ENCODE results near the gene IFT43. TPM values are rescaled to one million over a fixed set of nuclear protein-coding genes. Genes with fewer than 3 reads are reported as not detected.

The IFT43 gene
- polyA plus RNA-seq, 12 donors: 19.6 to 27.0 (median 22.3) TPM; not detected in 2

DNA sequence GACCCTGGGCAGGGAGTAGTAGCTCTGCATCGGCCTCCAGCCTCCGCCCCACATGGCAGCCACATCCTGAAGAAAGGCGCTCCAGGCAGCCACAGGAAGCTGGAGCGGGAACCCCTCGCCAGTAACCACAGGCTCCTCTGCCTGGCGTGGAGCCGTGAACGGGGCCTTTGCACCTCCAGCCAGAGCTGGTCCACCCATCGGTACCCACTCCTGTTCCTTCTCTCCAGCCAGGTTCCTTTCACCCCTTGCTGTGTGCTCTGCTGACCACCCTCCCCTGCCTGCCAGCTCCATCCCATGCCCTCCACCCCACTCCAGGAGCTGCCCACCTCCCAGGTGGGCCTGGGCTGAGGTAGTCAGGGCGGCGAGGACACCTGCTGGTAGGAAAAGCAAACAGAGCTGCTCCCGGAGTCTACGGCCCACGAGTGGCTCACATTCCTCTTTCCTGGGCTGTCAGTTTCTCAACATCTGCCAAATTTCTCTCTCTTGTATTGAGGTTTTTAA is 6.4 kb upstream of the IFT43 start:
- no peak for DNase-seq

DNA sequence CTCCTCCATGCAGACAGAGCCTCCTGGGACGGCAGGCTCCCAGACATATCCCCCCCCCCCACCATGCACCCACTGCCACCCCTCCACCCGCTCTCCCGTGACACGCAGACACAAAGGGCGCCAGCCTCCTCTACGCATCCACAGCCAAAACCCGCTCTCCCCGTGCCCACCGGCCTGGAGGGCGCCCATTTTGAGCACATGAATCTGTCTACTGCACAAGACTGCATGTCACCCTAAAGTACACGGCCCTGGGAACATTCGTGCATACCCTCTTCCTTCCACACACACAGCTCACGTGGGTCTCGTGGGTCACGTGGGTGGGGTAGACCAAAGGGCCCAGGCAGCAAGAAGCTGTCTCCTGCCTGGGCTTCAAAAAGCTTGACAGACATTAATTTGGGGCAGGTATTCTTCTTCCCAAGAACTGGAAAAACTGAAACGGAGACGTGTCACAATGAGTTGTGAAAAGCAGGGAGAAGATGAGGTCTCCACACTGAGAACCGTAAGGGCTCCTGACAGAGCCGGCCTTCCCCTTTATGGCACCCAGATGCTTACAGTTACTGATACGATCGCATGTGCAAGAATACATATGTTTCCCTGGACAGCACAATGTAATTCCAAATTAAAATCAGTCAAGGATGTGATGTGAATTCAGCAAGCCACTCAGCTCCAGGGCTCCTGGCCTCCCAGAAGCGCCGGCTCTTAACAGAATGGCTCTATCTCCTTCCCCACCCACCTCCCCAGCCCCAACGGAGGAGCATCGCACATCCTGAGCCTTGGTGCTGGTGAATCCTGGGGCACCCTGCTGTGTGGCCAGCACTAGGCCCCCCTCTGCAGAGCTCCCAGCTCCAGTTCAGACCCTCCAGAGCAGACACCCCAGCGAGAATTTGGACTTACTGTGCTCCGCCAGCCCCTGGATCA is 5.7 kb upstream of the IFT43 start:
- DNase-seq: no peak

DNA sequence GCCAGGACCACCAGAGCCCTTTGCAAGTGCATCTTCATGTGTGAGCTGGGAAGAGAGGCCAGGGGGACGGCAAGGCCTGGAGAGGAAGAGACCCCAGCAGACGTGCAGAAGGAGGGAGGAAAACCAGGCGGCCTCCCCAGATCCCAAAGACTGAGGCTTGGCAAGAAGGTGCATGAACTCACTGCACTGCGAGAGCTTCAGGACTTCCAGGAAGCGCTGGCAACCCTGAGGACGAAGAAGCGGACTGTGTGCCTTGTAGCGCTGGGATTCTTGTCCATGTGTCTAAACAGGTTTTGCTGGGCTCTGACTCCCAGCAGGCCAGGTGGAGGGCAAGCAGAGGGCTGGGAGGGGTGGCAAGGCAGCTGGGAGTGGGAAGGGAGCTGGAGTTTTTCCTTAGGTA is 4.7 kb upstream of the IFT43 start:
- DNase-seq: no peak

DNA sequence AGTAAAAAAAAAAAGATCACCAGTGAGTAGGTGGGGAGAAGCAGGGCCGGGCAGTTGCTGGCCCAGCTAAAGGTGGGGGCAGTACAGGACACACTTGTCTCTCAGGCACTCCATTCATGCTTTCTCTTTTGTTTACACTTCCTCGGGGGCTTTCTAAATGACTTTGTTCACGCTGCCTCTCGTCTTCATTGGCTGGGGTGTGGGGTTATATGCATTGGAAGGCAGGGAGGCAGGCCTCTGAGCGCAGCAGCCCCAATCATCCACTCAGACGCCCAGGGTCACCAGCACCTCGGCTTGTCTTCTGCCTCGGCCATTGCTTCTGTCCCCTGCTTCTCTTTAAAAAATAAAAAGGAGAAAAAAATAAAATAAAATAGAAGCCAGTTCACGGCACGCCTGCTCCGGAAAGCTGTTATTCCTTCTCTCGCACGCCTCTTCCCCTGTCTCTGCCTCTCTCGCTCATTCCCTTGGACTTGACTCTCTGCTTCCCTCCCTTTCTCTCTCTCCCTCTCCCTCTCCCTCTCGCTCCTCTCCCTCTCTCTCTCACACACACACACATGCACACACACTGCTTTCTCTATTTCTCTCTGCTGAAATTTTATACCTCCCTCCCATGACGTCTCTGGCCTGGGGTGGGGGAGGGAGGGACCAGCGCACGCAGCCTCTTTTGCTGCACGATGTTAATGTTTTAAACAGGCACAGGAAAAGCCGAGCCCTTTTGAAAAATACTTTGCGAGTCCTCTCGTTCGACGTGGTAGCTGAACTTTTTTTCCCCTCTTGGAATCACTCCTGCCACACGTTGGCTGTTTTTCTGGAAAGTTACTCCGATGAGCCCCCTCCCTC is 3.9 kb upstream of the IFT43 start, which contains the start of gene TGFB3:
TGFB3 (minus strand) TSS at position 570 of the 840 bp plus-strand sequence. CDS start 1,102 bp downstream, outside the sequence.
- peak; percentile 96 for DNase-seq

DNA sequence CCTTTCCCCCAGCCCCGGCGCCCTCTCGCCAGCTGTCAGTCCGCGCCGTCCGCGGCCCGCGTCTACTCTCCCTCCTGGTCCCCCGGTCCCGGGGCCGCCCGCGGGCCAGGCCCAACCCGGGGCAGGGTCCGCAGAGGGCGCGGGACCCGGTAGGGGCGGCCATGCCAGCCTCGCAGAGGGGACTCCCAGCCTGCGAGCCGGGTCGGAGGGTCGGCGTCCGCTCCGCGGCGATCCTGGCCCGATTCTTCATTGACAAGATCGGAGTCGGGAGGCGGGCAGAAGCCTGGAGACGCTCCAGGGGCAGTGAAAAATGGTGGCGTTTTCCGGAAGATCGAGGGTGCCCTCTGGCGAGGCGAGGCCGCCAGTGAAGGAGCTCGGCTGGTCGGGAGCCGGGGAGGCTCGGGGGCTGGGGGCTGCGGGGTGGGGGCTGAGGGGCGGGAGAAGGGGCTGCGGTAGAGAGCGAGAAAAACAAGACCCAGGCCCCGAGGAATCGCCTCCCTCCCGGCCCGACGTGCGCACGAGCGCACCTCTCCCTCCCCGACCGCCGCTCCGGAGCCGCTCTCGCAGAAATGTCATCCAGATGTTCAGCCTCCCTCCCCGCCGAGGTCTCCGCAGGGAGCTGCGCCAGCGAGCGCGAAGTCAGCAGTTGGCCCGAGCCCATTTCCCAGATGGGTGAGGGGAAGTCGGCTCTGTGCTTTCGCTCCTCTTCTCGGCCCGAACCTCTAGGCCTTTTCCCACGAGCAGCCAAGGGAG is 3.1 kb upstream of the IFT43 start:
- DNase-seq: peak; percentile 91

DNA sequence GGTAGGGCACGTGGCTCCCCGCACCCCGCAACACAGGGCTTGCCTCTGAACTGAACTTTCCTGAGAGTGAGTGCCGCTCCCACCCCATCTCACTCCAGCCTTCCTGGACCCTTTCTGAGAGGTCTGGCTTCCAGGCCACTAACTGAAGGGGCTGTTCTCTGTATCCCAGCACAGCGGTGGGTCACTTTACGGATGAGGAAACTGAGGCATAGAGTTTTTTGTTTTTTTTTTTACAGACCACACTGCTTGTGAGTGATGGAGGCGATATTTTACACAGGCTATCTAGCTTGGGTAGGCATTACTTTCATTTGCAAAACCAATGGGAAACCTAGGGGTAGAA is 2.6 kb upstream of the IFT43 start:
- DNase-seq: no peak

DNA sequence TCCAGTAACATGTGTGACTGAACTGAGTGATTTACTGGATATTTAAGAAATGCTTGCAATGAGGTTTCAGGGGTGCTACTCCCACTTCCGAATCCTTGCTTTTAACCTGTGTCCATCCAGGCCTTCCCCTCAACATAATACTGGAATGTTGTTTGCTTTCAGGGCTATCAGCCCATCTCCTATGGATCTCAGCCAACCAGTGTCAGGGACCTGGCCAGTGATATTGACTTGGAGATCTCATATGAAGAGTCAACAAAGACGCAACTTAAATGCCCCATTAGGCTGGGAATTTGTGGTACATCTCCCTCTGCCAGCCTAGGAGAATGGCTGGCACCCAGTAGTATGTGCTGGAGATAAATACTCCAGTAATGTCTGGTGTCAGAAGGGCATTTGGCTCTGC is 889 bp upstream of the IFT43 start:
- DNase-seq: no peak

DNA sequence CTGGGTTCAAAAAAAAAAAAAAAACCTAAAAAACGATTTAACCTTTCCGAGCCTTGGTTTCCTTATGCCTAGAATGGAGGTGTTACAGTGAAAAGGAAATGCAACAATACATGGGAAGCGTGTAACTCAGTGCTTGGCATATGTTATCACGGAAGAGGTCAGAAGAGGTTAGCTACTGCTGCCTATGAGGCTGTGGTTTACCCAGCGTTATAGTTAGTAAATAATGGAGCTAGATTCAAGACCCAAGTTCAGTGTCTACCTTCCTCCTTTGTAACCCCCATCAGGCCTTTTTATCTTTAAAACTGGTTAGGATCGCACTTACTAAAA is 839 bp downstream of the IFT43 start:
- DNase-seq: no peak

DNA sequence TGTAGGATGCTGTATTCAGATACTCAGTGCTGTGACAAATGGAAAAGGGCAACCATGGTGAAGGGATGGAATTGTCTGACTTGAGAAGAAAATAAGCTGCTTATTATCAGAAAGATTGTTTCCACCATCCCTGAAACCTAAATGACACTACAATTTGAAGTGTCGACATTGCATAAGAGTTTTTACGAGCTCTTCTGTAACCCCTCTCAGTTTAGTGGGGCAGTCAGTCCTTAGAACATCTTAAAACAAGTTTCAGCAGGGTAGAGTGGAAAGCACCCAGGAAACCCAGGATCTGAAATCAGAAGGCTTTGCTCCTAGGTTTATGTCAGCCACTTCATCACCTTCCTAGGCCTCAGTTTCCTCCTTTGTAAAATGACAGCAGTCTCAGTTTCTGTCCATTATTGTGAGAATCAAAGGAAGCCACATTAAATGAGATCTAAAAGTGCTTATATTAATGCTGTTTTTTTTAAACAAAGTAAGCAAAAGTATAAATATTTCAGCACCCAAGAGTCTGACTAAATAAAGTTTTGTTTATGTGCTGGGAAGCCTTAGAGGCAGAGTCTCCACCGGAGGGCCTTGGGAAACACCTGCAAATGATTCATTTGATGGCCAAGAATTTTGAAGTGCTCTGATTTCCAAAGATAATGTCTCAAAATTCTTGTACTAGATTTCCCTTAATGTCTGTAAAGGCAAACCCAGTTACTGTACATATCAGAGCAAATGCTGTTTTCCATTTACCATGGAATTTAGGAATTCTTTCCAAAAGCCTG is 1.8 kb downstream of the IFT43 start:
- DNase-seq: no peak

DNA sequence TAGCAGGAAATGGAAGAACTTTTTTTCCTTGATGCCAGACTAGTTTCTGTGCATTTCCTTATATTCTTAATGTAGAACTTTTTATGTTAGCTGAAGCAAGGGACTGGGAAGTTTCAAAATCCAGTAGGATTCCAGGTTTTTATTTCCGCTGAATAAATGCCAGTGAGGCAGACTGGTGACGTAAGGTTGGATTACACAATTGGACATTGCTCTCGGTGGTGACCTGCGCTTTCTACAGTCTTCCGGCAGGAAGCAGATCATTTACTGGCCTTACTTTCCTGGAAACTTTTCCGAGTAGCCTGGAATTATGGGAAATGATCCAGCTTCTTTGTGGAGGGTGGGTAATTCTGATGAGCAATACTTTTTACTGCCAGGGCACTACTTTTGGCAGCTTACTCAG is 3.6 kb downstream of the IFT43 start:
- no peak for DNase-seq

DNA sequence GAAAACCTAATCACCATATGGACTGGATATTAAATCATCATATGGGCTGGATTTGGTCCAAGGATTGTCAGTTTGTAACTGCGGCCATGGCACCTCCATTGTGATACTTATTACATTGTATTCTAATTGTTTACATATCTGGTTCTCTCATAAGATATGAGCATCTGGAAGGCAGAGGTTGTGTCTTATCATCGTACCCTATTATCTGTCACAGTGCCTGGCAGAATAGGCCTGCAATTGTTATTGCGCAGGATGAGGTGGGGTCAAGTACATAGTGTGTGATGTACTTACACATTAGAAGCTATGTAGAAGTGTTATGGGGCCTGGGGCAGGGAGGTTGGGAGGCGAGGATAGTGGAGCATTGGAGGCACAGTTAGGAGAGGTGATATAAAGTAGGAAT is 4.7 kb downstream of the IFT43 start:
- no peak for DNase-seq

DNA sequence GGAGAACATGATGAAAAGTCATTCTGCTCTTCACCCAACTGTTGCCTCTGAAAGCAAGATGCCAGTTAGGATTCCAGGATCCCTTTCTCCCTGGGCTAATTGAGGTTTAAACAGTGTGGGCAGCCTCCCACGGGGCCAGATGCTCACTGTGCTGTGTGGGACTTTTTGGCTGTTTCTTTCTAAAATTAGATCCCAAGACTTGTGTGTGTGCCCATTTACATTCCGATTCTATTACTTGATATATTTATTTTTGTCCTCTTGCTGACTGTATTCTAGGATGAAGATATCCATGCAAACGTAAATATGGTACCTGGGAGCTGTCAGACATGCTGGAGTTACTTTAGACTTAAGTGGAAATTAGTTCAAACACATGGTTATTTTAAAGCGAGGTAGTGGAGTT is 6.2 kb downstream of the IFT43 start:
- DNase-seq: no peak

DNA sequence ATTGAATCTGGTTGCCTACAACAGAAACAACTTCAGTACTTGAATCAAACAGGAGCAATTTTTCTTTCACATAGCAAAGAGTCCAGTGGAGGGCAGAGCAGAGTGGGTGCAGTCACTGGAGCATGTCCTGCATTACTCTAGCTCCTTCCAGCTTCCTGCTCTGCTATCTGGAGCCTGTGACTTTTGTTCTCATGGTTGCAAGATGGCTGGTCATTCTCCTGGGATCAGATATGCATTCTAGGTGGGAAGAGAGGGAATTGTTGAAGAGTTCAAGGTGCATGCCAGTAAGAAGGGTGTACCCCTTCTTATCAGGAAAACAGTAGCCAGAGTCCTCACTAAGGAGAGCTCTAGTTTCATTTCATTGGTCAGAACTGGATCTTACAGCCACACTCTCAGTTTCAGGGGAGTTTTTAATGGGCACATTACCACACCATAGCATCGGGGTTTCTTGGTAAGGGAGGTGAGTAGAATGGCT is 8.0 kb downstream of the IFT43 start:
- DNase-seq: no peak

DNA sequence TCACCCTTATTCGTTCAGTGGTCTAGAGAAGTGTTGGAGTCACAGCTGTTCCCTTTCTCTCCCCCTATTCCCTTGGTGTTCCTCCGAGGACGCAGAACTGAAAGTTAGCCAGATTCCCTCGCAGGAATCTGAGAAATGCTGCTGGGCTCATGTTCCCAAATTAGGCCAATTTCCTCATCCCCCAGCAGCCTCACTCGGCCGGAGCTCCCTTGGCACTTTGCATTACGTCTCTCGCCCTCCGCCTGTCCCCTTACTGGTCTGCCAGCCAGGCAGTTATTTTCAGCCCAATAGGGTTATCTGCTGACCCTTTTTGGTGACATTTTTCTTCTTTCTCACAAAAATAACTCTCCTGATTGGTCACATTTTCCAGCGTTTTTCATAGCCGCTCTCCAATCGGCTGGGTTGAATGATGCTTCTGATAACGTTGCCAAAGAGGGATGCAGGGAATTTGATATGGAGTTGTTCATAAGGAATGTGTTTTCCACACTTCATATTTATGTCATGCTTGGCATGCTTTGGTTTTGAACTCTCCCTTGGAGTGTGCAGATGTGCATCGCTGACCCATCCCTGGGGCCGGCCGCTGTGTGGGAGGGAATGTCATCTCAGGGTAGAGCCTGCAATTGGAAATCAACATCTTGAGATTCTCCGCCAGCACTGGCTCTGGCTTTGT is 9.9 kb downstream of the IFT43 start:
- DNase-seq: peak; percentile 76

DNA sequence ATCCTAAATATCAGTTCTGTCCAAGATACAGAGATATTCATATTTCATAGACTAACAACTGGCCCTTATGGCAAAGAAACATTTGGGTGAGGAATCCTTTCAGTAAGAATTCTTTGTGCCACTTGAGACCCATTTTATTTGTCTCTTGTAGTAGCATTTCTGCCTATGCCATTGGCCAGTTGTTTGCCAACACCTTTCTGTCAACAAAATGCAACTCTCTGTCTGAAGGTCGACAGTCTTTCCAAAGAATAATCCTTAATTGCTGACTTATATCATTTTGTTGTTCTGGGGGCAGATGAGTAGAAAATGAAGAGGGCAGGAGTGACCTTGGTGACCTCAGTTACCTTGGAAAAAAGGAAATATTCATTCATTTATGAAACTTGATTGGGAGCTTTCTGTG is 10.9 kb downstream of the IFT43 start:
- no peak for DNase-seq

DNA sequence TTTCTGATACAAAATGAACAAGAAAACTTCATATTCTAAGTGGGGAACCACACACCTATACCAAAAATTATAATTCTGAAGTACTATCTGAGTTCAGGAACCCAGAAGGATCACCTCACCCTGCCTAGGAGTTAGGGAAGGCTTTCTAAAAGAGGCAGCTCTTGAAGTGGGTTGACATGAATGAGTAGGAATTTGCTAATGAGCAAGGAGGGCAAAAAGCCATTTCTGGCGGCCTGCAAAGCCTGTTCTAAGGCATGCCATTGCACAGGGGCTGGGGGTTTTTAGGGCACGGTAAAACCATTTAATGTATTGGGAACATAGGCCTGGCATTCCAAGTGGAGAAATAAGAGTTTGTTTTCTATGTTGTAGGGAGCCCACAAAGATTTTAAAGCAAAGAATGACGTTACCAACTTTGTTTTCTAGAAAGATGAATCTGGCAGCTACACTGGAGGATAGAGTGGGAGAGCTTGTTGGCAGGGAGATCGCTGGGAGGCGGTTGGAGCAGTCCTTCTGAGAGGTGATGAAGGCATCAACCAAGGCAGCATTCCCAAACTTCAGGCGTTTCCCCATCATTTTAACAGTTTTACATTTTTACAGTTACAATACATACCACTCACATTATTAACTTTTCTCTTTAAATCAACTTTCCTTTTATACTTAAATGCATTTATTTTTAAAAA is 14.1 kb downstream of the IFT43 start:
- no peak for DNase-seq

DNA sequence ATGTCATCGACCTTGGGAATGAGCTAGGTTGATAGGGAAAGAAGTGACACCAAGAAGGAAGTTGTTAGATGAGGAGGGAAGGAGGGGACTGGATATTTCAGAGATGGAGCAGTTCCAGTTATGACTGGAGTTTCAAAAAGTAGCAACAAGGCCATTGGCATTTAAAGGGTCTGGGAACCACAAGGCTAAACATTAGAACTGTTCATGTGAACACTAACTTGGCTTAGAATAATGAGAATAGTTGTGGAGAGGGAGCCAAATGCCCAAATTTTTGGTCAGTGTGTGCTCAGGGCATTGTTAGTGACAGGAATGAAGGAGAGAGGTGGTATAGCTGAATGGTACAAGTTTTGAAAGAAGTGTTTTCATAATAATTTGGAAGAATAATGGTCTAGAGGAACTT is 16.8 kb downstream of the IFT43 start:
- no peak for DNase-seq

DNA sequence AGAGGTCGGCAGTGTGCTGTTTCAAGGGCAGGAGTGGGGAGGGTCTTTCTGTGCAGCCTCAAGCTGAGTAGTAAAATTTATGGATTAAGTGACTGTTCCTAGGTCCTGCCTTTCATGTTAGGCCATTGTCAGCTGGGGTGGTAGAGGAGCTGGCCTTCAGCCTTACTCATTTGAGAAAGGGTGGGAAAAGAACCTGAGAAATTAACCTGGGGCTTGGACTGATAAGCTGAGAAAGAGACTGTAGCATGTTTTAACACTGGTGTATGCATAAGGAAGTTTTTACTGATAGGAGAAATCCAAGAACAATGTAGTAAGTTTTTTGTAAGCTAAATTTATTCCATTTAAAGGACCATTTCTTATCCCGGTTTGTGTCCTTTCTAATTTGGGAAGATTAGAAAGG is 20.7 kb downstream of the IFT43 start:
- no peak for DNase-seq

DNA sequence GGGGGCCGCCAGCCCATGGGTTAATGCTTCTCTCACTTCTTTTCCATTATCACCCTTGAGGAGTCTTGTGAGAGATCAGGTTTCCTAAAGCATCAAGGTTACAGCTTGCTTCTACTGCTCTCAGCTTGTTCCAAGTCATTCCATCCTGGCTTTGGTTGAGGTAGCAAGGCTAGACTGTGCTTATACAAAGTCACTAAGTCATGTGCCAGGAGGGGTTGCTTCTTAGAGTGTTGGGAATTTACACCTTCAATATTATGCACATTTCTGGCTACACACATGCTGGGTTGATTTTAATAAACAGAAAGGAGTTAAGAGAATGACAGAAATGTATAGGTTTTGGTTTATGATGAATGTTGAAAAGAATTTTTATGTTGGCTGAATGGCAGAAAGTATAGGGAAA is 21.8 kb downstream of the IFT43 start:
- DNase-seq: no peak

DNA sequence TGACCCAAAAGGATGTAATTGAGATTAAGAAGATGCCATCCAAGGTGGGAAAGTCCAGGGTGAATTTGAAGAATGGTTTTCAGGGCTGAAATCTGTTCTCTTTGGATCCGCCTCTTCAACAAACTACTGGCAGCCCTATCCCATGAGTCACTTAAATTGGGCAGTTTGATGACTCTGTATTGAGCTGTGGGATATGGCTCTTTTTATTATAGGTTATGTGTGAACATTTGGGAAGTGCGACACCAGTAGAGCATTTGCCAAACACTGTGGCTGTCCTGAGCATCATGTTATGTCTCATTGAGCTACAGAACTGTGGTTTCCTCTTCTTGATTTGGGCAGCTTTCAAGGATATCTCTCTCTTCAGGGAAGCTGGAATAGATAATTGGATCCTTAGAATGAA is 22.3 kb downstream of the IFT43 start:
- no peak for DNase-seq

Measured in muscle of arm (tissue), 12 donors.